ENCODE data around the gene HADHA. TPM values are rescaled to one million over a fixed set of nuclear protein-coding genes. Genes with fewer than 3 reads are reported as not detected.

Gene HADHA
- polyA plus RNA-seq, 1 of the 3 experiments (the other 2 are of a cell fraction) = 64.3 TPM

GRCh38 chr2:26187114-26187513 is 57.3 kb downstream of the HADHA start:
- no peak overlapping the region for H3K27ac ChIP-seq (ENCODE audit: low read depth in 2 of 2, low read length in 1 of 2)
- WGBS (ENCODE audit: low lambda C conversion rate) = 93% methylated on average over 11 of the region's 15 CpGs
- no peak overlapping the region for H3K4me3 ChIP-seq (ENCODE audit: low read depth in 2 of 2, low read length in 1 of 2)
- TF ChIP-seq EP300 (IDR thresholded peaks at IDR 0.05; ENCODE audit: borderline replicate concordance in 1 of 2, low read depth in 1 of 2, low read length in 1 of 2) (no peak), SMC3 (IDR thresholded peaks at IDR 0.05; ENCODE audit: low read depth, low read length) (no peak)
- no peaks in the 10 kb centered on the region for H4K20me1 ChIP-seq (ENCODE audit: insufficient read depth)
- POLR2A ChIA-PET = no interaction called here
- H3K79me2 ChIP-seq (ENCODE audit: insufficient read depth) = no peaks in the 10 kb centered on the region
- no peak overlapping the region for H3K4me2 ChIP-seq
- no peaks in the 10 kb centered on the region for H3K9me3 ChIP-seq
- no peaks in the 10 kb centered on the region for H3F3A ChIP-seq (replicated peaks; ENCODE audit: insufficient read depth)
- H3K9ac ChIP-seq = no peak overlapping the region
- CTCF ChIA-PET = interaction anchor here (1.0 to 1.2 kb wide), 2 partner anchors 9 to 22 kb away, joined by 3 read pairs; no protein-coding TSS in a partner anchor
- peak; percentile 22 for DNase-seq
- no peaks in the 10 kb centered on the region for H3K9me2 ChIP-seq
- peaks cover 6 to 21% of the 10 kb centered on the region in 2 experiments for H3K36me3 ChIP-seq (replicated peaks in 1 of 2; ENCODE audit: control insufficient read depth in 1 of 2, insufficient read depth in 2 of 2, low read length in 1 of 2)
- H2AFZ ChIP-seq (ENCODE audit: low read depth) = no peak overlapping the region
- no peaks in the 10 kb centered on the region; a peak in 1 of 4 replicates for H3K4me1 ChIP-seq (ENCODE audit: control insufficient read depth in 1 of 2, insufficient read depth in 2 of 2, low read depth in 1 of 2, low read length in 1 of 2)
- H3K27me3 ChIP-seq (ENCODE audit: insufficient read depth) = no peaks in the 10 kb centered on the region

- DNase-seq = peak; percentile 31
- no peaks in the 10 kb centered on the region for H3K79me2 ChIP-seq (ENCODE audit: insufficient read depth)
- H2AFZ ChIP-seq (ENCODE audit: low read depth) = no peak overlapping the region
- H4K20me1 ChIP-seq (ENCODE audit: insufficient read depth) = no peaks in the 10 kb centered on the region
- no peaks in the 10 kb centered on the region for H3K9me3 ChIP-seq
- H3K4me3 ChIP-seq (ENCODE audit: low read depth in 2 of 2, low read length in 1 of 2) = no peak overlapping the region
- no peak overlapping the region for H3K27ac ChIP-seq (ENCODE audit: low read depth in 2 of 2, low read length in 1 of 2)
- H3K9ac ChIP-seq = no peak overlapping the region
- no peak overlapping the region for H3K4me2 ChIP-seq
- TF ChIP-seq JUND (IDR thresholded peaks at IDR 0.05) = no peak
- TF ChIP-seq PBX3 (IDR thresholded peaks at IDR 0.05) = no peak
- no peak for TF ChIP-seq IRF3 (IDR thresholded peaks at IDR 0.05; ENCODE audit: low read depth, low read length)
- no peak for TF ChIP-seq EP300 (IDR thresholded peaks at IDR 0.05; ENCODE audit: borderline replicate concordance in 1 of 2, low read depth in 1 of 2, low read length in 1 of 2)
- TF ChIP-seq NRF1 (IDR thresholded peaks at IDR 0.05; ENCODE audit: low read depth, low read length) = no peak
- TF ChIP-seq GABPA (IDR thresholded peaks at IDR 0.05; ENCODE audit: low read depth) = no peak
- no peak for TF ChIP-seq FOXJ3 (CRISPR knock-in tag; IDR thresholded peaks at IDR 0.05)
- no peak for TF ChIP-seq FOSL2 (IDR thresholded peaks at IDR 0.05; ENCODE audit: borderline replicate concordance, low read depth)
- no peak for TF ChIP-seq GATA2 (CRISPR knock-in tag; IDR thresholded peaks at IDR 0.05)
- TF ChIP-seq RAD21 (IDR thresholded peaks at IDR 0.05; ENCODE audit: low read length) = no peak
- TF ChIP-seq USF1 (IDR thresholded peaks at IDR 0.05; ENCODE audit: borderline replicate concordance, low read depth) = no peak
- no peak for TF ChIP-seq YY1 (IDR thresholded peaks at IDR 0.05; ENCODE audit: low read depth)
- H3K9me2 ChIP-seq = no peaks in the 10 kb centered on the region
- H3K36me3 ChIP-seq (replicated peaks in 1 of 2; ENCODE audit: control insufficient read depth in 1 of 2, insufficient read depth in 2 of 2, low read length in 1 of 2) = peaks cover 3 to 11% of the 10 kb centered on the region in 2 experiments
- ChIA-PET CTCF (no interaction called here), POLR2A (no interaction called here)
- H3K4me1 ChIP-seq (ENCODE audit: control insufficient read depth in 1 of 2, insufficient read depth in 2 of 2, low read depth in 1 of 2, low read length in 1 of 2) = no peaks in the 10 kb centered on the region; a peak in 1 of 4 replicates
- H3K27me3 ChIP-seq (ENCODE audit: insufficient read depth) = no peaks in the 10 kb centered on the region
- H3F3A ChIP-seq (replicated peaks; ENCODE audit: insufficient read depth) = no peaks in the 10 kb centered on the region
- WGBS (ENCODE audit: low lambda C conversion rate) = 91% methylated on average over 16 of the region's 16 CpGs
Measured at GRCh38 chr2:26185954-26186770, 58.3 kb downstream of the HADHA start.

All from SK-N-SH (cell line).